Left renal pelvis (tissue), 4 donors: ENCODE results near the gene CD151. TPM values are rescaled to one million over a fixed set of nuclear protein-coding genes. Genes with fewer than 3 reads are reported as not detected.

Experiments used
- DNase-seq, 4 donors: peaks; one replicate each; pipeline ENCODE4 v3.0.0-alpha.2; 2013; ENCODE audit warnings: low read depth in 4 of 4, low spot score in 3 of 4
- polyA plus RNA-seq, 4 donors: library from polyadenylated mRNA; unstranded; fragments of 120-200 nt; gene quantifications; one replicate each; pipeline ENCODE4 v1.2.1, GENCODE V29; 2013; ENCODE audit not compliant: insufficient read length in 4 of 4

Gene CD151
- polyA plus RNA-seq, 4 donors, result 124 to 228 (median 174) TPM

- DNase-seq, result no peak
Measured at GRCh38 chr11:855330-855674, 22.6 kb downstream of the CD151 start.

DNA sequence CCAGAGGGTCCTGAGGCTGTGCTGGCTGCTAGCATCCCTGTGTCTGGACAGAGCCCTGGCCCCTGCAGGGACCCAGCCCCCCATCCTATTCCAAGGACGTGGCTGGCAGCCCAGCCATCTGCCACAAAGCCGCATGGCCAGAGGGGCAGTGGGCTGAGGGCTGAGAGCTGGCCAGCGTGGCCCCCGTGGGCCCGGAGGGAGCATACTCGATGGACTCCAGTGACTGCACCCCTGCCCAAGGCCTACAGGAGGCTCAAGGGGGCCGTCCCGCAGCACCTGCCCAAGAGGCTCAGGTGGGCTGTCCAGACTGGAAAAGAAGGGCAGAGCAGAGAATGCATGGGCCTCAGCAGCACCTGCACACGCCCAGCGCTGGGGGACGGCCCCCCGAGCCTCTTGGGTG, 23.0 kb downstream of the CD151 start:
- DNase-seq, result no peak

- no peak for DNase-seq
Measured at GRCh38 chr11:856397-856796, 23.6 kb downstream of the CD151 start.

GRCh38 chr11:858053-858761, 25.5 kb downstream of the CD151 start:
- no peak for DNase-seq

DNA sequence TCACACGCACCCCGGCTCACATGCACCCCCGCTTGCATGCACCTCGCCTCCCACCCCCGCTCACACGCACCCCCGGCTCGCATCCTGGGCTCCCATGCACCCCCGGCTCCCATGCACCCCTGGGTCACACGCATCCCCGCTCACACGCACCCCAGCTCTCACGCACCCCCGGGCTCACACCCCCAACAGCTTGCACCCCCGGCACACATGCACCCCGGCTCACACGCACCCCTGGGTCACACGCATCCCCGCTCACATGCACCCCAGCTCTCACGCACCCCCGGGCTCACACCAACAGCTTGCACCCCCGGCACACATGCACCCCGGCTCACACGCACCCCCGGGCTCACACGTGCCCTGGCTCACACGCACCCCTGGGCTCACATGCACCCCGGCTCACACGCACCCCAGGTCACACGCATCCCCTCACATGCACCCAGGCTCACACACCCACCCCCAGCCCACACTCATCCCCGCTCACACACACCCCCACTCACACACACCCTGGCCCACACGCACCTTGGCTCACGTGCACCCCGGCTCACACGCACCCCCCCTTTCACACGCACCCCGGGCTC, 26.1 kb downstream of the CD151 start:
- DNase-seq, result no peak

- no peak for DNase-seq
Measured at GRCh38 chr11:859394-860131, 26.8 kb downstream of the CD151 start.

DNA sequence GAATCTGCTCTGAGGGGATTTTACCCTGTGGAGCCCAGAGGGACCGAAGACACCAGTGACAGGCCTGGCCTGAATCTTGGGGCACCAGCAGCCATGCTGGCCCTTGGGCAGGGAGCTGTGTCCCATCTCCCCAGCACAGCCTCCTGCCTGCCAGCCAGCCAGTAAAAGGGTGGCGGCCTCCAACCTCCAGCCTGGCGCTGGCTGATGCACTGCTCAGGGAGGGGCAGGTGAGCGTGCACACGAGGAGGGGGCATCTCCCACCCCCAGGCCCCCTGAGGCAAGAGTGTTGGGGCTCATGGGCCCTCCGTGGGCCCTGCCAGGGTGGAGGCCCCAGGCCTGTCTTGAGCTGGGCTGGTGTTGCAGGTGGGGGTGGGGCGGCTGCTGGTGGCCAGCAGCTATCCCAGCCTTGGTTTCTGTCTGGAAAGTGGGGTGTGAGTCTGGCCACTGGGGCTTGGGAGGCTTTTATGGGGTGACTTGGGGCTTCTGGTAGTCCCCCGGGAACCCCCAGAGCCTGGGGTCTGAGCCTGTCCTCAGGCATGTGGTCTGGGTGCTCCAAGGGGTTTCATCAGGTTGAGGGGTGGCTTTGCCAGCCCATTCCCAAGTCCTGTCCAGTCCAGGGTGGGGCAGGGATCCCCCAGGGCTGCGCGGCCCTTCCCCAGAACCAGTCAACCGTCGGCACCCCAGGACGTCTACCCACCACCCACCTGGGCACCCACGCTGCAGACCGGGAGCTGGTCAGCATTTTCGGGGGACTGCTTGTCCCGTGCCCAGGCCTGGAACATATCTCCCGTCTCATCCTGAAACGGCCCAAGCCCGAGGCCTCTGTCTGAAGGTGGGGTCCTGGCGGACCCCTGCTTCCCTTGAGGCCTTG, 27.7 kb downstream of the CD151 start:
- no peak for DNase-seq

GRCh38 chr11:861105-861479, 28.3 kb downstream of the CD151 start:
- DNase-seq, result no peak

- no peak for DNase-seq
Measured at GRCh38 chr11:862081-862661, 29.4 kb downstream of the CD151 start.

DNA sequence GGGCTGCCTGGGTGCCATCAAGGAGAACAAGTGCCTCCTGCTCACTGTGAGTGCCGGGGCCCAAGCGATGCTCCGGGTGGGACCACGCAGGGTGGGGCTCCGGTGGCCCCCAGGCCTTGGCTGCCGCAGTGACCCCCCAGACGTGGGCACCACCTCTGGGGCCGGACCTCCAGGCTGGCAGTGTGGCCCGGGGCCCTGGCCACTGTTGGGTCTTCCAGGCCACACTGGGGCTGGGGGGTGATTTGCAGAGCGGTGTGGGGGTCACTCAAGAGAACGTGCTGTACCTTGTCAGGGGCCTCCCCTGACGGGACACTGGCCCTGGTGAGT, 29.9 kb downstream of the CD151 start:
- DNase-seq, result no peak

DNA sequence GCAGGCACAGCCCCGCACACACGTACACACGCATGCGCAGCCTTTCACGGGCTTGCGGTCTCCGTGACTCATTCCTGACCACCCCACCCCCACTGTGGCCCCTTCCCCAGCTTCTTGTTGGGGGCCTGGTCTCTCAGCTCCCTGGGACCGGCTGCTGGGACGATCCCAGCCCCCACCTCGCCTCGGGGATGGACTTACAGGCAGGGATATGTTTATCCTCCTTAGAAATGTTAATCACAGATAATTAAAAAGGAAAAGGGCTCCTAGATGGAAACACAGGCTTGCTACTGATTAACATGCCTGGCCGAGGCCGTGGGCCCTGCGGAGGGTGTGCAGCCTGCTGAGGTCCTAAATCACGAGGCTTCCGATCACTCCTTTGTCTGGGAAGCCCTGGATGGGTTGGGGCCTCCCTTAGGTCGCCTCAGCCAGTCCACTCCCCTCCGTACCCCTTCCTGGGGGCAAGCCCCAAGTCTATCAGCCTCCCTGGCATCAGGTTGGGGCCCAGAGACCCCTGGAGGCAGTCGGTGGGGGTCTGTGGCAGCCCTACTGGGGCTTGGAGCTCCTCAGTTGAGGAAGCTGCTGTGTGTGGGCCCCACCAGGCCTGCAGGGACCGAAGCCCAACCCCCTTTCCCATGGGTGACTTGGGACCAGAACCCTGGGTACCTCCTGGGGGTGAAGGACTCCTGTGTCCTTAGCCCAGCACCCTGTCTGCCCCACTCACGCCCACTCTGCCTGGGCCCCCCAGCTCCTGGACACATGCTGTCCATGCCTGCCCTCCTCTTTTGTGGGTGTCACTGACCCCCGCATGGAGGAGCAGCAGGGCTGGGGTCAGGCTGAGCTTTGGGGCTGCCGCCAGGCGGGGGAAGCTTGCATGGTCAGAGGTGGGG, 30.5 kb downstream of the CD151 start:
- DNase-seq, result no peak

DNA sequence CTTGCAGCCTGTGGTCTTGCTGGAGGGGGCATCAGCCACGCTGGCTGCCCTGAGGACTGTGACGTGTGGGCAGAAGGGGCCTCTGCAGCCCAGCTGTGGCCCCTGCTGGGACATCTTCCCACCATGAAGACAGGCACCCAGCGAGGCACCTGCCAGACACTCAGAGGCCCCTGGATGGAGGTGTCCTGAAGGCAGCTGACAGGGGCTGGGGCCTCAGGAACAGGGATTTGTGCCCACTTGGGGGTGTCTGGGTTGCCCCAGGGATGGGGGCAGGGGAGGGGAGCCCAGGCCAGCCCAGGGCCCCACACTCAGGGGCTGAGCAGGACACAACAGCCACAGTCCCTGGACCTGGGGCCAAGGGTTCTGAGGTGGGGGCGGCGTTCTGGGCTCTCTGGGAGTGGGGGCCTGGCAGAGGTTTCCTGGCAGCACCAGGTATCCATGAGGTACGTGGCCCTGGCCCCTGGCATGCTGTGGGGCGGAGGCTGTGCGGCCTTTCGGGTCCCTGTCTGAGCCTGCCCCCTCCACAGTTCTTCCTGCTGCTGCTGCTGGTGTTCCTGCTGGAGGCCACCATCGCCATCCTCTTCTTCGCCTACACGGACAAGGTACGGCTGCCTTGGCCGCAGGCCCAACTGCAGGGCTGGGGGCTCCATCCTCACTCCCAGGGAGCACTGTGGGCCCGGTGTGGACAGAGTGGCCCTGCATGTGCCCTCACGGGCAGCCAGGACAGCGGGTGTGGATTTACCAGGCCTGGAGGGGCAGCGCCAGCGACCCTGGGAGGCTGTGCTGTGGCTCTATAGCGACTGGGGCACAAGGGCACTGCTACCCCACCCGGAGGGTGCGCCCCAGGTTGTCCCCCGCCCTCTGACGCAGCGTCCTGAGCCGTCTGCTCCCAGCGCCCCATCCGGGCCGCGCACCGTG, 31.4 kb downstream of the CD151 start:
- no peak for DNase-seq

GRCh38 chr11:864898-865297, 32.1 kb downstream of the CD151 start:
- no peak for DNase-seq

DNA sequence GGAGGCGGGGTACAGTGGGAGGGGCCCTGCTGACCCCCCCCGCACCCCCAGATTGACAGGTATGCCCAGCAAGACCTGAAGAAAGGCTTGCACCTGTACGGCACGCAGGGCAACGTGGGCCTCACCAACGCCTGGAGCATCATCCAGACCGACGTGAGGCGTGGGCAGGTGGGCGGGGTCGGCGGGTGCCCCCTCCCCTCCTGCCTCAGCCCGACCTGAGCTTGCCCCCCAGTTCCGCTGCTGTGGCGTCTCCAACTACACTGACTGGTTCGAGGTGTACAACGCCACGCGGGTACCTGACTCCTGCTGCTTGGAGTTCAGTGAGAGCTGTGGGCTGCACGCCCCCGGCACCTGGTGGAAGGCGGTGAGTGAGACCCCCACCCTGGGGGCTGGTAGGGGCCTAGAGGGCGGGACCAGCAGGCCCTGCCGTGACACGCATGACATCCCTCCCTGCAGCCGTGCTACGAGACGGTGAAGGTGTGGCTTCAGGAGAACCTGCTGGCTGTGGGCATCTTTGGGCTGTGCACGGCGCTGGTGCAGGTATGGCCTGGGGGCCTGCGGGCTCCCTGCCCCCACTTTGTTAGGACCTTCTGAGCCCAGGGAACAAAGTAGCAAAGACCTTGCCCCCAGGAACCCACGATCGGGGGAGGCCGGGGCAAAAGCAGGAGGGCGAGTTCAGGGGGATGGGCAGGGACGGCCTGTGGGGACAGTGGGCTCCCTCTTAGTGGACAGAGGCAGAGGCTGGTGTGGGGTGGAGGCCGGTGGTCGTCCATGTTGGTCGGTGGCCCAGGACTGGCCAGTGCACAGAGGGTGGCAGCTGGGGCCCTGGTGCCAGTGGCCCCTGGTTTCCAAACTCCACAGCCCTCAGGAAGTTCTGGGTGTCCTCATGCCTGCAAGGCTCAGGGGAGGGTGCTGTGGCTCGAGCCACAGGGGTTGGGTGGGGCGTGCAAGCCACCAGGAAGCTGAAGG, 33.0 kb downstream of the CD151 start:
- no peak for DNase-seq

DNA sequence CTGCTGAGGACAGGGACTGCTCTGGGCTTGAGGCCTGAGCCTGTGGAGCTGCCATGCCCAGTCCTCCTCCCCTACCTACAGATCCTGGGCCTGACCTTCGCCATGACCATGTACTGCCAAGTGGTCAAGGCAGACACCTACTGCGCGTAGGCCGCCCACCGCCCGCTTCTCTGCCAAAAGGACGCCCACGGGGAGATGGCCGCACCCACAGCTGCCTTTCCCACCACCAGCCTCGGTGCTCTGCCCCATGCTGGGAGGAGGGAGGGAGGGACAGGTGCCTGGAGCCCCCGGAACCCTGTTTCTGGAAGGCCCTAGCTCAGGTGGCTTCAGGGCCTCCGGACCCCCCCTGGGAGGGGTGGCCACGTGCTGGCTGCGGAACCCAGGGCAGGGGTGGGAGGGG, 33.7 kb downstream of the CD151 start:
- no peak for DNase-seq

- DNase-seq, result no peak
Measured at GRCh38 chr11:867856-868358, 35.2 kb downstream of the CD151 start.

GRCh38 chr11:868394-868793, 35.6 kb downstream of the CD151 start:
- no peak for DNase-seq

DNA sequence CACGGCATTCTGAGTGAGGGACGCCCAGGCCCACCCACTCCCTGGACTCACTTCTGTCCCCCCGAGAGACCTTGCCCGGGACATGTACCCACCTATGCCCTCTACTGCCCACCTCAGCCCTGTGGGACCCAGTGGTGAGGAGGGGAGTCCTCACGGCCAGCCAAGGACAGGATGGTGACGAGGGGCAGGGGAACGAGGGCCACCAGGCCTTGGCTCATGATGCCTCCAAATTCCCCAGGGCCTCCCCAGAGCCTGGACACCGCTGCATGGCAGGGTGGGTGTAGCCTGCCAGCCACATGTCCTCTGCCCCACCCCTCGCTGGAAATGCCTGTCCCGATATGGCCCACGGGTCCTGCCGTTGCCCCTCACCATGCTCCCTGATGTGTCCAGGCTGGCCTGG, 36.0 kb downstream of the CD151 start:
- no peak for DNase-seq
